GM12892 (cell line): ENCODE measurements around the gene NUDT14.

Experiments used
- DNase-seq: peaks from one replicate; pipeline ENCODE4 v3.0.0; 2011; ENCODE audit not compliant: insufficient read length
- FAIRE-seq: peaks from 2 replicates; lab custom pipeline; 2011; peaks lifted over from hg19 to GRCh38; lab: Jason Lieb, UNC
- POLR2A ChIP-seq: IDR thresholded peaks from 2 replicates; pipeline ENCODE4 v1.6.1; 2011; ENCODE audit warnings: low read depth, low read length, control low read depth
- POLR2AphosphoS5 ChIP-seq: IDR thresholded peaks from 2 replicates; pipeline ENCODE4 v1.6.1; 2011; ENCODE audit warnings: low read depth, low read length, control low read depth
- TAF1 ChIP-seq: IDR thresholded peaks from 2 replicates; pipeline ENCODE4 v1.6.1; 2011; ENCODE audit warnings: low read depth, mild to moderate bottlenecking, control low read depth, low read length, borderline replicate concordance

The NUDT14 gene

DNA sequence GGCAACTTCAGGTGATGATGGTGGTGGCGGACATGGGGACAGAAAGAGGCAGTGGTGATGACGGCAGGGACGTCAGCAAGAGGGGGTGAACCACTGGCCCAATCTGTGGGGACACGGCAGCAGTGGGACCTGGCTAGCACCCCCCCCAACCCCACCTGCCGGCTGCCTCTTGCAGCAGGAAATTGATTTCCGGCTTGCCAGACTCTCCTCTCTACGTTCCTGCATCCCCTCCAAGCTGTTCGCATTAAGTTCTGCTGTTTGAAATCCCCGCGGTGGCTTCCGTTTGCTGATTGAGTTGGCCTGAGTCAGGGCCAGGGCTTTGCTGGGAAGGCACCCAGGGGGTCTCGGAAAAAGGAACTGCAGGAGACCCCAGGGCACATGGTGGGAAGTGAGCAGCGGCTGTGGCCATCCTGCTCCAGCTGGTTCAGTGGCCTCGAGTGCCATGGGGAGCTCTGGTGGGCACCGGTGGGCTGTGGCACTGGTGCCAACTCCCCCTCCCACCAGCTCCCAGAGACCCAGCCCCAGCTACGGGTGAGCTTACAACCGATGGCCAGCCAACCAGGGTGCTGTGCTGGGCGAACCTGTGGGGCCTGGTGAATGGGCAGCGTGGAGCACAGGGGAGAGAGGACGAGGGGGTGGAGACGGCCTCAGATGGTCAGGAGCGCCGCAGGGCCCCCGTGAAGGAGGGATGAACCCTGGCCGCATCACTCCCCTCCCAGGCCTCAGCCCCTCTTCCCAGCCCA is 14.6 kb upstream of the NUDT14 start:
- TF ChIP-seq POLR2AphosphoS5 (no peak), TAF1 (no peak), POLR2A (no peak)
- FAIRE-seq = peak; percentile 9
- DNase-seq = no peak

DNA sequence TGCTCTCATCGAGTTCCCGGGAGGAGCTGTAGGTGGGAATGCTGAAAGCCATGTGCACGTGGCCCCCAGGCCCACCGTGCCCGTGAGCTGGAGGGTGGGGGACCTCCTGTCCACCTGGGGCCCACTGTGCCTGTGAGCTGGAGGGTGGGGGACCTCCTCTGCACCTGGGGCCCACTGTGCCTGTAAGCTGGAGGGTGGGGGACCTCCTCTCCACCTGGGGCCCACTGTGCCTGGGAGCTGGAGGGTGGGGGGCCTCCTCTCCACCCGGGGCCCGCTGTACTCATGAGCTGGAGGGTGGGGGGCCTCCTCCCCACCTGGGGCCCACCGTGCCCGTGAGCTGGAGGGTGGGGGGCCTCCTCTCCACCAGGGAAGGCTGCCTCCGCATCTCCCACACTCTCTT is 13.9 kb upstream of the NUDT14 start:
- DNase-seq (no peak), FAIRE-seq (no peak)
- TF ChIP-seq TAF1 = no peak
- TF ChIP-seq POLR2AphosphoS5 = no peak
- no peak for TF ChIP-seq POLR2A

DNA sequence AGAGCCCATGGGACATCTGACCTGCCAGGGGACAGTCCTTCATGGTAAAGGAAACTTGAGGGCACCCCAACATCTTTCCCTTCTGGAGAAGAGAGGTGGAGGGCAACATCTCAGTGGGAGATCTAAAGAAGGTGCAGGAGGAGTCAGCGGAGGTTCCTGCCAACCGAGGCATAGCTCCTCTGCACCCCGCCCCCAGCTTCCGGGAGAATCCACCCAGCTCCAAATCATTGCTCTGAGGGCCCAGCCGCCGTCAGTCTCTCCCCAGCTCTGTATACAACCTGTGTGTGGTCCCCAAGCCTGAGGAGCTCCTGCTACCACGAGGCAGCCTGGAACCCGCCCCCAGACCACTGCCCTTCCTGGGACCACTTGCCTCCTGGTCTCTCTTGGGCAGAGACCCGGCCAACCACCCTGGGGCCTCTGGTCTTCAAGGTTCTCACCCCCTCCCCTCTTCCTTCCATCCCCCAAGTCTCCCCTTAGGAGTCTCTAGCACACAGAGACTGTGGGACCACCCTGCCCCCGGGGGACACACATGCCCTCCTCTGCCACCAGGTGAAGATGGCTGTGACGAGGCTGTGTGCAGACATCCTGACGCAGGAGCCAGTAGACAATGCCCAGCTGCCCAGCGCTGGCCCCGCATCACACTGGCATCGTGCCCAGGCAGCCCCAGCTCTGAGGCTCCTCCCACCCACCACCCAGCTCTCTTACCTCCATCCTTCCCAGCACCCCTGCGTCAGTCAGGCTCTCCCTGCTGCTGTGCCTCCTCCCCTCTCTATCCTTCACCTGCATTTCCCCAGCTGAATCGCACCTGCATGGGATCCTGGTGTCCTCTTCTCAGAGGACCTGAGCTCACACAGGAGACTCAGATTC is 13.0 kb upstream of the NUDT14 start:
- FAIRE-seq (peak; percentile 40), DNase-seq (no peak)
- TF ChIP-seq TAF1 = no peak
- TF ChIP-seq POLR2AphosphoS5 = no peak
- TF ChIP-seq POLR2A = no peak

DNA sequence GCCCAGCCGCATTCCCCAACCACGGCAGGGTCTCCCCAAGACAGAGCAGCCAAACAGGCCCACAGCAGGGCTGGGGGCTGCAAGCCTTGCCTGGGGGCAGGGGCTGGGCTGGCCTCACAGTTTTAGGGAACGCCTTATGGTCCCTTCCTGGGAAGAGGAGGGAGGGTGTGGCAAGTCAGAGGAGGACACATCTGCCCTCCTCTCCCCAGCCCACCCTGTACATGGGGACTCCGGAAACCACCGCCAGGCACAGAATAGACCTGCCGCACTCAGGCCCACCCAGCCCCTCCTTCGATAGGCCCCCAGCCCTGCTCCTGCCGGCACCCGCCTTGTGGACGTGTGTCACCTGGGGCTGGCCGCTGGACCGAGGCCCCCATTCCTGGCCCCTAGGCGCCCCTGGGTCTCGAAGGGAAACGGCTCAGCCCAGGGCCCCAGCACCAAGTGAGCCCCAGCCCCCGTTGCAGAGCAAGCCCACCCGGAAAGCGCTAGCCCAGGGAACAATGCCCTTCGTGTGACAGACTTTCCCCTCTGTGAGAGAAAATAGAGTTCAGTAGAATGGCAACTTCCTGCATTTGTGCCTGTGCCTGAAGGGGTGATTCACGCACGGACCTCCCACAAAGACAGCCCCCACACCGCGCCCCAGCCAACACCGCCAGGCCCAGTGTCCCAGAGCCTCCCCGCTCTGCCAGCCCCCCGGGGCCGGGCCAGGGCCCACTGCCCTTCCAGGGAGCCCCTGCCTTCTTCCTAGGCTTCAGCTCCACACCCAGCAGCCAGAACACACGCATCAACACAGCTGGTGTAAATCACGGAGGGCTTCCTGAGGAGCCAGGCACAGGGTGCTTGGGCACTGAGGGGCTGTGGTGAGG is 12.0 kb upstream of the NUDT14 start:
- TF ChIP-seq POLR2A (no peak), POLR2AphosphoS5 (no peak), TAF1 (no peak)
- no peak for FAIRE-seq
- DNase-seq = no peak

DNA sequence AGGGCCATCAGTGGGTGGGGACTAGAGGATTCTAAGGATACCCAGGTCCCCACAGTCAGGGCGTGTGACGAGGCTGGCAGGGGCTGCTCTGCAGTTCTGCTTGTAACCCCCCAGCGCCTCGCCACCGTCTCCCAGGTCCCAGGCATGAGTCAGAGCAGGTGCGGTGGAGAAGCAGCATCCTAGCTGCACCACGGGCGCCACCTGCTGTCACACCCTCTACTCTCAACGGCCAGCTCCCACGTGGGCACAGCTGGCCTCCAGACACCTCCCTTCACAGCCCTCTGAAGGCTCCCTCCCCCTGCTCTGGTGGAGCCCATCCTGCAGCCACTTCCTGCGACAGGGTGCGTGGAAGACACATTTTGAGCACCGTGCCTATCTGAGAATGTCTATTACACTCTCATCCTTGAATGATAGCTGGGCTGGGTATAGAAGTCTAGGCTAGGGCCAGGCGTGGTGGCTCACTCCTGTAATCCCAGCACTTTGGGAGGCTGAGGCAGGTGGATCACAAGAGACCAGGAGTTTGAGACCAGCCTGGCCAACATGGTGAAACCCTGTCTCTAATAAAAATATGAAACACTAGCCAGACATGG is 6.9 kb upstream of the NUDT14 start:
- no peak for DNase-seq
- TF ChIP-seq POLR2AphosphoS5 = no peak
- no peak for TF ChIP-seq TAF1
- TF ChIP-seq POLR2A = no peak
- no peak for FAIRE-seq

DNA sequence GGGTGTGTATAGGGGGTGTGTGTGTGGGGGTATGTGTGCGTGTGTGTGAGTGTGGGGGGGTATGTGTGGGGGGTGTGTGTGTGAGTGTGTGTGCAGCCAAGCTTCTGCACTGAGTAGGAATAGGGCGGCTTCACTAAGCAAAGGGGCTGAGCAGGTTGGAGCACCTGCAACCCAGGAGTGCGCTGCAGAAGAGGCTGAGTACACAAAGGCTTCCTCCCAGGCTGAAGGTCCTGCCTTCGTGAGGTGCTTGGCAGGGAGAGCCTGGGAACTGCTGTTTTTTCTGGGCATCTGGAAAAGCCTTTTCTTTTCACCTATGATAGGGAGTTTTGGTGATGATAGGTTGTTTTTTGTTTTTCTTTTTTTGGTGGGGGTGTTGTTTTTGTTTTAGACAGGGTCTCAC is 6.0 kb upstream of the NUDT14 start:
- TF ChIP-seq POLR2A (no peak), TAF1 (no peak), POLR2AphosphoS5 (no peak)
- DNase-seq (no peak), FAIRE-seq (no peak)

DNA sequence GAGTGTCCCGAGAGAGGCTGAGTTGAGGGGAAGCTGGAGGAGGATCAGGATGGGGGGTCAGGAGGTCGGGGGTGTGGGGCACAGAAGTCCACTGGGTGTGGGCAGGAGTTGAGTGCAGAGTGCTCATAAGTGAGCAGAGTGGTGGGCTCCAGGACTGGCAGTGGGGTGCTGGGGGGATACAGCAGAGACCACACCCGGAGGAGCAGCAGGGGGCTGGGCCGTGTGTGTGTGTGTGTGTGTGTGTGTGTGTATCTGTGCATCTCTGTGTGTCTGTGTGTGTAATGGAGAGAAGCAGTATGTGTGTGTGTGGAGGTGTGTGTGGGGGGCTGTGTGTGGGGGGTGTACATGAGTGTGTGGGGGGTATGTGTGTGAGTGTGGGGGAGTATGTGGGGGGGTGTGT is 4.9 kb upstream of the NUDT14 start:
- no peak for TF ChIP-seq TAF1
- TF ChIP-seq POLR2AphosphoS5 = no peak
- no peak for TF ChIP-seq POLR2A

DNA sequence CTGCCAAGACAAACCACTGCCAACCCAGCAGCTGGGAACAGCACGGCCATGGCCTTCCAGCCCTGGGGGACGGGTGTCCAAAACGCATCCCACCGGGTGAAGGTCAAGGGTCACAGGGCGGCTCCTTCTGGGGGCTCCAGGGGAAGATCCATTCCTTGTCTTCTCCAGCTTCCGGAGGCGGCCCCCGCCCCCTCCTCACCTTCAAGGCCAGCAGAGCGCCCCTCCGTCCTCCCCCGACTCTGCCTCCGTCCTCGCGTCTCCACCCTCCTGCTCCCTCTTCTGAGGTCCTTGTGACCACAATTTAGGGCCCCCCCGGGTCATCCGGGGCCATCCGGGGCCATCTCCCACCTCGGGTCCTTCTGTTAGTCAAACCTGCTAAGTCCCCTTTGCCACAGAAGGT is 3.9 kb upstream of the NUDT14 start:
- FAIRE-seq = no peak

More for the DNA sequence above, 4.9 kb upstream of the NUDT14 start:
- FAIRE-seq (no peak), DNase-seq (no peak)

DNA sequence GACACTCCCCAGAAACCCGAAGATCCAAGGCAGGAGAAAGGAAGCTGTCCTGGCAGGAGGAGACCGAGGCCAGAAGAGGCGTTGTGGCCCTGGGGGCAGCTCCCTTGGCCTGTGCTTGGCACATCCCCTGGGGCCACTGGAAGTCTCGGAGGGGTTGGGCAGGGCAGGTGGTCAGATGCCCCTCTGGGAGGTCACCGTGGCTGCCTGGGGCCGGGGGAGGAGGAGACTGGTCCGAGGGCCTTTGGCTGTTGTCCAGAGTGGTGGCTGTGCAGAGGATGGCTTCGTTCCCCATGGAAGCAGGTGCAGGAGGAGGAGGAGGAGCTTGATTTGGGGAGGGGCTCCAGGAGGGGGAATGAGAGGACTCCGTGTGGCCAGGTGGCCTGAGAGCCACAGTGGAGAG is 3.3 kb upstream of the NUDT14 start:
- no peak for FAIRE-seq
- TF ChIP-seq POLR2AphosphoS5 (no peak), POLR2A (no peak), TAF1 (no peak)

More for the DNA sequence above, 3.9 kb upstream of the NUDT14 start:
- no peak for TF ChIP-seq TAF1
- no peak for TF ChIP-seq POLR2A
- TF ChIP-seq POLR2AphosphoS5 = no peak
- DNase-seq = no peak

DNA sequence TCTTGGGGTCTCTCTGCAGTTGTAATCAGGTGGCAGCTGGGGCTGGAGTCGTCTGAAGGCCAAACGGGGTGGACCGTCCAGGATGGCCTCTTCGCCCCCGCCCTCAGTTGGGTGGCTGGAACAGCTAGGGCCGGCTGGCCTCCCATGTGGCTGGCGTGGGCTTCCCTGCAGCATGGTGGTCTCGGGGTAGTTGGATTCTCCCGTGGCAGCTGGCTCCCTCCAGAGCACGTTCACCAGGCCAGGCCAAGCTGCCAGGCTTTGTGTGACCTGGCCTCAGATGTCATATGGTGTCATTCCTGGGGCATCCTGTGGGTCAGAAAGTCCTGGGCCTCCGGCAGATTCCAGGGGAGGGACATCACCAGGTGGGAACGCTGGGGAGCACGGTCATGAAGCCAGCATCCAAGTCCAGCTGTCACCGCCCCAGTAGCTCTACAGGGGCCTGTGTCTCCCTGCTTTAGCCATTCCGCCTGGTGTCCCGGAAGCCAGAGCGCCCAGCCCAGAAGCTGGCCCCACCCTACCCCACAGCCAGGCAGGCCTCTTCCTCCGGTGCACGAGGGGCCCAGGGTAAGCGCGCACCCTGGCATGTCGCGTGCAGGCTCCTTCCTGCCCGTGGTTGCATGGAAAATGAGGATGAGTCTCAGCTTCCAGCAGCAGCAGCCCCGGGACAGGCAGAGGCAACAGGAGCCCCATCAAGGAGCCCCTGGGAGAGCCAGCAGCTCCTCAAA is 1.3 kb upstream of the NUDT14 start:
- TF ChIP-seq POLR2AphosphoS5 (no peak), POLR2A (no peak), TAF1 (no peak)
- DNase-seq (no peak), FAIRE-seq (no peak)

More for the DNA sequence above, 3.3 kb upstream of the NUDT14 start:
- DNase-seq = no peak
